22Rv1 (cell line): ENCODE data around the gene TGFB2.

Experiments used
- ZFX ChIP-seq: fragments of 450-650 bp; IDR thresholded peaks from 2 replicates; pipeline ENCODE4 v1.6.1; 2017; ENCODE audit warnings: antibody characterized with exemption, borderline replicate concordance
- TF ChIP-seq, protein P1 (sequence below): fragments of 450-650 bp; IDR thresholded peaks from 2 replicates; pipeline ENCODE4 v1.5.1; 2017; ENCODE audit warnings: mild to moderate bottlenecking

DNA sequence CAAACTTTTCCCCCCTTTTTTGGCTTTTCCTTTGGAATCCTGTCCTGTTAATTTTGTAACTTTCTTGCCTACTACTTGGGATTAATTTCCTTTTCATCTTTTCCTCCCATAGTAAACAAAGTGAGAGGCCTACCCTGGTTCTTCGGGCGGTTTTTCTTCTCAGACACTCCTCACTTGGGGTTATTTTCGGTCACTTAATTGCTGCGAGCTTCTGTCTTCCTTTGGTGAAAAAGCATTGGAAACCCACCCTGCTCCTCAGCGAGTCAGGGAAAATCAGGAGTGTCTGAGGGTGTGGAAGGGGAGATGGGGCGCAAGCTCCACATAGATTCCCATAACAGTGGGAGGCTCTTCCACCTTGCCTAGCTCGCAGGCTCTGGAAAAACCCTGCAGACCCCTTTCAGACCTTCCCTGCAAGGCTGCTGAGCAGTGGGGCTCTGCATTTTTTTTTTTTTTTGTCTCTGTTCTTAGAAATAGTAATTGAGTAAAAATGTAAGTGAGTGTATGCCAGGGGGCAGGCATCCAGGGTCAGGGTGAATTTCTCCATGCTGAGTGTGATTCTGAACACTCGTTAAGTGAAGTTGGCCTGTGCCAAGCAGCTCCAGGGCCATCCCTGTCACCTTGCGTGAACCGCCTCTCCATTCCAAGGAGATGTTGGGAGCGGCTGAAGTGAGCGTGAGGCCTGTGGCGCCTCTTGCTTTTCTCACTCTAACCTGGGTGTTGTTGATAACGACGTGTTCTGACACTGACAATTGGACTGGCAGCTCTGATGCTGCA, 20.3 kb downstream of the TGFB2 start:
- TF ChIP-seq, protein P1, sequence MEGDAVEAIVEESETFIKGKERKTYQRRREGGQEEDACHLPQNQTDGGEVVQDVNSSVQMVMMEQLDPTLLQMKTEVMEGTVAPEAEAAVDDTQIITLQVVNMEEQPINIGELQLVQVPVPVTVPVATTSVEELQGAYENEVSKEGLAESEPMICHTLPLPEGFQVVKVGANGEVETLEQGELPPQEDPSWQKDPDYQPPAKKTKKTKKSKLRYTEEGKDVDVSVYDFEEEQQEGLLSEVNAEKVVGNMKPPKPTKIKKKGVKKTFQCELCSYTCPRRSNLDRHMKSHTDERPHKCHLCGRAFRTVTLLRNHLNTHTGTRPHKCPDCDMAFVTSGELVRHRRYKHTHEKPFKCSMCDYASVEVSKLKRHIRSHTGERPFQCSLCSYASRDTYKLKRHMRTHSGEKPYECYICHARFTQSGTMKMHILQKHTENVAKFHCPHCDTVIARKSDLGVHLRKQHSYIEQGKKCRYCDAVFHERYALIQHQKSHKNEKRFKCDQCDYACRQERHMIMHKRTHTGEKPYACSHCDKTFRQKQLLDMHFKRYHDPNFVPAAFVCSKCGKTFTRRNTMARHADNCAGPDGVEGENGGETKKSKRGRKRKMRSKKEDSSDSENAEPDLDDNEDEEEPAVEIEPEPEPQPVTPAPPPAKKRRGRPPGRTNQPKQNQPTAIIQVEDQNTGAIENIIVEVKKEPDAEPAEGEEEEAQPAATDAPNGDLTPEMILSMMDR = no peak
- TF ChIP-seq ZFX = no peak
